ENCODE results near the gene SV2B.

The SV2B gene

DNA sequence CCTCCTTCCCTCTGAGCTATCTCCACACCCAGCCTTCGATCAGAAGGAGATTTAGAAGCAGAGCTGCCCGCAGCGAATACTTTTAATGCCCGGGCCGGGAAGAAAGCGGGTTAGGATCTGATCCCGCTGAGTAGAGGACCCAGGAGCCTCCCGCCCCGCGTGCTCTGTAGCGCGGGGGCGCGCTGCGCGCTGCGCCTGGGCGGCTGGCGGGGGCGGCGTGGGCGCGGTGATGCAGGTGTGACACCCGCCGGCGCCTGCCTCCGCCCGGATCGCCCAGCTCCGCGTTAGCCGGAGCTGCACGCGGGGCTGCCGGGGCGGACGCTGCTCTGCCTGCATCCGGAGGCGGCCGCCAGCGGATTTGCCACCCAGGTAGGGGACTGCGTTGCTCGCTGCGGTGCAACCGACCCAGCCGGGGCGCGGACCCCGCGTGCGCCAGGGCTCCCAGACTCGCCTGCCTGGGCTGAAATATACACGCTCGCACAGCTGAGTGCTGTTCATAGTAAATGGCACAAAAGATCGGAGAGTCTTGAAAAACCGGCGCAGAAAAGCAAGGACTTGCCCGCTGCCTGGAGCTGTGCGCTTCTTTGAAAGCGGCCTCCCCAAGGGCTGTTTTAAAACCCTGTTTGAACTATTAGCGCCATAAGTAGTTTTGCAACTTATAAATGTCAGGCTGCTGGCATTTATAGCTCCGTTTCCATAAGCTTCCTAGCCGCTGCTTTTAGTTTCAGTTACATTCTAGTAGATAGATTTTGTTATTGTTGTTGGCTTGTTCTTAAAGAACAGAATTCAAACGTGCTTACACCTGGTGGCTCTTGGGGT, at the start of gene SV2B:
Gene SV2B, plus strand, starts transcription at position 263 of the 819 bp plus-strand sequence. CDS start 126,007 bp downstream, outside the sequence.
- DNase-seq (ENCODE audit: low read depth), result peak; percentile 14
- TF ChIP-seq, protein P1, sequence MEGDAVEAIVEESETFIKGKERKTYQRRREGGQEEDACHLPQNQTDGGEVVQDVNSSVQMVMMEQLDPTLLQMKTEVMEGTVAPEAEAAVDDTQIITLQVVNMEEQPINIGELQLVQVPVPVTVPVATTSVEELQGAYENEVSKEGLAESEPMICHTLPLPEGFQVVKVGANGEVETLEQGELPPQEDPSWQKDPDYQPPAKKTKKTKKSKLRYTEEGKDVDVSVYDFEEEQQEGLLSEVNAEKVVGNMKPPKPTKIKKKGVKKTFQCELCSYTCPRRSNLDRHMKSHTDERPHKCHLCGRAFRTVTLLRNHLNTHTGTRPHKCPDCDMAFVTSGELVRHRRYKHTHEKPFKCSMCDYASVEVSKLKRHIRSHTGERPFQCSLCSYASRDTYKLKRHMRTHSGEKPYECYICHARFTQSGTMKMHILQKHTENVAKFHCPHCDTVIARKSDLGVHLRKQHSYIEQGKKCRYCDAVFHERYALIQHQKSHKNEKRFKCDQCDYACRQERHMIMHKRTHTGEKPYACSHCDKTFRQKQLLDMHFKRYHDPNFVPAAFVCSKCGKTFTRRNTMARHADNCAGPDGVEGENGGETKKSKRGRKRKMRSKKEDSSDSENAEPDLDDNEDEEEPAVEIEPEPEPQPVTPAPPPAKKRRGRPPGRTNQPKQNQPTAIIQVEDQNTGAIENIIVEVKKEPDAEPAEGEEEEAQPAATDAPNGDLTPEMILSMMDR (conservative IDR thresholded peaks at IDR 0.05; ENCODE audit: control insufficient read depth, insufficient read depth, low read depth, low read length), result no peak
- H3K4me3 ChIP-seq (ENCODE audit: control insufficient read depth, low read depth, low read length), result no peak within 1 kb of the TSS

DNA sequence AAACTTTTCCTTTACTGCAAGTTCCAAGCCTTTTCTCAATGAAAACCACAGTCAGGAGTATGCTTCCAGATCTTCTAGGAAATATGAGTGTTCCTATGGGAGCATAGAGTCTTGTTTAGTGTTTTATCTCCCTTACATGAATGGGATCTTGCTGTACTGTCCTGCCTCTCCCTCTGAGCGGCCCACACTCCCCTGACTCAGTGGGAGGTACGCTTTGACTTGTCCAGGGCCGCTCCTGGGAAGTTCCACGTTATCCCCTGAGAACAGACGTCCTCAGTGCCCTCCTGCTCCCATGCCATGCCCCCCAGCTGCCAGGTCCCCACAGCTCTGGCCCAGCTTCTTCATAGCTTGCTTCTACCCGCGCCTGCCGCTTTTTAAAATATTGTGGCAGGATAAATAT, 48.8 kb upstream of the SV2B start:
- TF ChIP-seq, protein P1 (conservative IDR thresholded peaks at IDR 0.05; ENCODE audit: control insufficient read depth, insufficient read depth, low read depth, low read length), result no peak
- DNase-seq (ENCODE audit: low read depth), result no peak
- H3K4me3 ChIP-seq (ENCODE audit: control insufficient read depth, low read depth, low read length), result no peak overlapping the region

- no peak for DNase-seq (ENCODE audit: low read depth)
- H3K4me3 ChIP-seq (ENCODE audit: control insufficient read depth, low read depth, low read length), result no peak overlapping the region
- TF ChIP-seq, protein P1 (conservative IDR thresholded peaks at IDR 0.05; ENCODE audit: control insufficient read depth, insufficient read depth, low read depth, low read length), result no peak
Measured at GRCh38 chr15:91054816-91055215, 45.2 kb upstream of the SV2B start.

DNA sequence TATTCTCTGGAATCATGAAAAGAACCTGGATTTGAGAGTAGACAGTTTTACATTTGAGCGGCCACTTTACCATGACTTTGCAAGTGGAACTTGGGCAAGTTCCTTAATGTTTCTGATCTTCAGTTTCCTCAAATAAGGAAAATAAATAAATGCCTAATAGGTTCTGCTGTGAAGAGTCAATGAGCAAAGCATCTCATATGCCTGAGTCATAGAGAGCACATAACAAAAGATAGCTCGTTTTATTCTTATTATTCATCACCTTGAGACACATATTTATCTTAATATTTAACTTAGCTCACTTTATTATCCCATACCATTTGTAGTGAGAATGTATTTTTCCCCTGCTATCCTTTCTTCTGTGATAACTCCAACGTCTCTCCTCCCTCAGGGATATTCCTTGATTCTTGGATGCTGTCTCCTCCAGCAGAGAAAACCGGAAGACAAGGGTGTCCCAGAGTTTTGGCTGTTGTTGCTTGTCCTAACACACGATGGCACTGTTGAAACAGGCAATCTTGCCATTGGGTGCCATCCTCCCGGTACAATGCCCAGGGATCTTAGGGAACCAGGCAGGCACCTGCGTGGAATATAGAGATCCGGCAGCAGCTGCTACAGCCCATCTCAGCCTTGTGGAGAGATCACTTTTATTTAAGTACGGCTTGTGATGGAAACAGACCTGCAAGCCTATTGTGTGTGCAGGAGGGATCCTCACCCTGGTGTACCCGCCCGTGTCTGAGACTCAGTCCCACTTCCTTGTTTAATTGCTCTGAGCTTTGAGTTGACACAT, 44.3 kb upstream of the SV2B start:
- DNase-seq (ENCODE audit: low read depth), result peak; percentile 66
- no peak overlapping the region for H3K4me3 ChIP-seq (ENCODE audit: control insufficient read depth, low read depth, low read length)
- TF ChIP-seq, protein P1 (conservative IDR thresholded peaks at IDR 0.05; ENCODE audit: control insufficient read depth, insufficient read depth, low read depth, low read length), result peak; percentile 88

DNA sequence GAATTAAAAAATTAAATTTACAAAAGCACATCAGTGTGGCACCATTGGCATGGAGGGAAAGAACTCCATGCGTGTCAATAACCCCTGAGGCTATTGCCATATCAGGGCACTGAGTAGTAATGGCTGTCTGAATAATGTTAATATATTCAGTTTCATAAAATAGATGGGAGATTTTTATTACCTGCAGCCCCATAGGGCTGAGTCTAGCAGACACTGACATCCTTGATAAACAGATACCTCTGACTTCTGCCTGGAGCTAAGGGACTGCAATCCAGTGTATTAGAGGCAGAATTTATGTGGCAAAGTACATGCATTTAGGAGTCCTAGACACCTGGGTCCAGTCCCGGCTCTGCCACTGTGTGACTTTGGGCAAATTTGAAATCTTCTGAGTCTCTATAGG, 38.8 kb upstream of the SV2B start:
- TF ChIP-seq, protein P1 (conservative IDR thresholded peaks at IDR 0.05; ENCODE audit: control insufficient read depth, insufficient read depth, low read depth, low read length), result no peak
- H3K4me3 ChIP-seq (ENCODE audit: control insufficient read depth, low read depth, low read length), result no peak overlapping the region
- no peak for DNase-seq (ENCODE audit: low read depth)

DNA sequence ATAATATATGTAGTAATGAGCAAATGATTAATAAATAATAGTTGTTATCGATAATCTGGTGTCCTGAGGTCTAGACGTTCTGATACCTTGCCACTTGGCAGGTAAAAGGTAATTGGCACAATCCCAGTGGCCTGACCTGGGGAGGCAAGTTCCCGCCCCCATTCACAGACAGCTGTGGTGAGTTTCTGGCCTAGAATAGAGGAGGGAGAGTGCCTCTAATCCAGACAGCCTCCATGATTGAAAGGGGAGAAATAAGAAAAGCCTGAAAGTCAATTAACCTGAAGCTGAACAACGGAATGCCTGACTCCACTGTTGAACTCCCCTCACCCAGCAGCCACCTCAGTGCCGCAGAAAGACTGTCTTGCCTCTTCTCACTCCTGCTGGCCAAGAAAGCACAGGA, 38.1 kb upstream of the SV2B start:
- TF ChIP-seq, protein P1 (conservative IDR thresholded peaks at IDR 0.05; ENCODE audit: control insufficient read depth, insufficient read depth, low read depth, low read length), result no peak

More for the DNA sequence above, 38.1 kb upstream of the SV2B start:
- DNase-seq (ENCODE audit: low read depth), result no peak
- H3K4me3 ChIP-seq (ENCODE audit: control insufficient read depth, low read depth, low read length), result no peak overlapping the region

Measured in fibroblast of mammary gland (primary cell).